Measurements from ENCODE around the gene ZRSR2.
"Not testable (repeated sequence)": the region's sequence is repeated elsewhere in the genome, so short reads cannot be mapped to it uniquely, and the experiment has no call there.

The ZRSR2 gene

DNA sequence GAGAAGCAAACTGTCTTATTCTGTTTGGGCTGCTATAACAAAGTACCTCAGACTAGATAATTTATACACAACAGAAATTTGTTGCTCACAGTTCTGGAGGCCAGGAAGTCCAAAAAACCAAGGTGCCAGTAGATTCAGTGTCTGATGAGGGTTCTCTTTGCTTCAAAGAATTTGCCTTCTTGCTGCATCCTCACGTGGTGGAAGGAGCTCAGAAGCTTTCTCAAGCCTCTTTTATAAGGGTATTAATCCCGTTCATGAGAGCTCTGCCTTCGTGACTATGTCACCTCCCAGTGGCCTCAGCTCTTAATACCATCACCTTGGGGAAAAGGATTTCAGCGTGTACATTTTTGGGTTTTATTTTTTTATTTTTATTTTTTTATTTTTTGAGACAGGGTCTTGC, 32.1 kb upstream of the ZRSR2 start:
- Histone ChIP-seq H3K4me3 (ENCODE audit: low read length, poor library complexity, severe bottlenecking) (no peak overlapping the region), H3K4me1 (ENCODE audit: insufficient read depth, low read length, poor library complexity, severe bottlenecking) (peaks cover 25% of the 10 kb centered on the region), H3K36me3 (ENCODE audit: insufficient read depth, low read length) (no peaks in the 10 kb centered on the region), H3K4me2 (ENCODE audit: low read depth, low read length, poor library complexity, severe bottlenecking) (peak overlapping the region; percentile 40), H3K9ac (ENCODE audit: low read depth, low read length, poor library complexity, severe bottlenecking) (peak overlapping the region; percentile 30), H3K9me3 (ENCODE audit: insufficient read depth, low read depth, low read length) (no peaks in the 10 kb centered on the region), H3K27me3 (ENCODE audit: insufficient read depth, low read length, poor library complexity, severe bottlenecking) (no peaks in the 10 kb centered on the region), H3K9me2 (replicated peaks; ENCODE audit: low read depth, low read length) (no peaks in the 10 kb centered on the region), H4K20me1 (ENCODE audit: insufficient read depth, low read length, poor library complexity, severe bottlenecking) (no peaks in the 10 kb centered on the region), H3F3A (ENCODE audit: low read depth) (no peaks in the 10 kb centered on the region), H2AFZ (ENCODE audit: low read length) (no peak overlapping the region), H3K79me2 (ENCODE audit: insufficient read depth, low read length) (peaks cover 25% of the 10 kb centered on the region; the same call in 1 of the 2 replicates)
- TF ChIP-seq, protein P1, sequence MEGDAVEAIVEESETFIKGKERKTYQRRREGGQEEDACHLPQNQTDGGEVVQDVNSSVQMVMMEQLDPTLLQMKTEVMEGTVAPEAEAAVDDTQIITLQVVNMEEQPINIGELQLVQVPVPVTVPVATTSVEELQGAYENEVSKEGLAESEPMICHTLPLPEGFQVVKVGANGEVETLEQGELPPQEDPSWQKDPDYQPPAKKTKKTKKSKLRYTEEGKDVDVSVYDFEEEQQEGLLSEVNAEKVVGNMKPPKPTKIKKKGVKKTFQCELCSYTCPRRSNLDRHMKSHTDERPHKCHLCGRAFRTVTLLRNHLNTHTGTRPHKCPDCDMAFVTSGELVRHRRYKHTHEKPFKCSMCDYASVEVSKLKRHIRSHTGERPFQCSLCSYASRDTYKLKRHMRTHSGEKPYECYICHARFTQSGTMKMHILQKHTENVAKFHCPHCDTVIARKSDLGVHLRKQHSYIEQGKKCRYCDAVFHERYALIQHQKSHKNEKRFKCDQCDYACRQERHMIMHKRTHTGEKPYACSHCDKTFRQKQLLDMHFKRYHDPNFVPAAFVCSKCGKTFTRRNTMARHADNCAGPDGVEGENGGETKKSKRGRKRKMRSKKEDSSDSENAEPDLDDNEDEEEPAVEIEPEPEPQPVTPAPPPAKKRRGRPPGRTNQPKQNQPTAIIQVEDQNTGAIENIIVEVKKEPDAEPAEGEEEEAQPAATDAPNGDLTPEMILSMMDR (conservative IDR thresholded peaks at IDR 0.05; ENCODE audit: low read length) = peak; percentile 32; the same call in 1 of the 2 replicates
- no peak for TF ChIP-seq EZH2phosphoT487 (IDR thresholded peaks at IDR 0.05; ENCODE audit: borderline replicate concordance)

DNA sequence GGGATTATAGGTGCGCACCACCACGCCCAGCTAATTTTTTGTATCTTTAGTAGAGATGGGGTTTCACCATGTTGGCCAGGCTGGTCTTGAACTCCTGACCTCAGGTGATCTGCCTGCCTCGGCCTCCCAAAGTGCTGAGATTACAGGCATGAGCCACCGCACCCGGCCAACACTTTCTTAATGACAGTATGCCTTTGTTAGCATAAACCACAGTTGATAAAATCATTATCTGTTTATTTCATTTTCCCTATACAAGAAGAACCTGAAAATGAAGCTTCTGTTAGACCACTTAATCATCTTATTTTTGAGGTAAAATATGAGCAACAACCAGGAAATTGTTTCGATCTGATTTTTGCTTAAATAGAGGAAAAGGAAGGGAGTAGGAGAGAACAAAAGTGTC, 30.4 kb upstream of the ZRSR2 start:
- Histone ChIP-seq H3K4me1 (ENCODE audit: insufficient read depth, low read length, poor library complexity, severe bottlenecking) (peaks cover 13% of the 10 kb centered on the region), H3K79me2 (ENCODE audit: insufficient read depth, low read length) (peaks cover 12% of the 10 kb centered on the region; the same call in 1 of the 2 replicates)
- not testable (repeated sequence) for H2AFZ ChIP-seq (ENCODE audit: low read length); H3K36me3 ChIP-seq (ENCODE audit: insufficient read depth, low read length); H3K9ac ChIP-seq (ENCODE audit: low read depth, low read length, poor library complexity, severe bottlenecking); H4K20me1 ChIP-seq (ENCODE audit: insufficient read depth, low read length, poor library complexity, severe bottlenecking); H3K9me2 ChIP-seq (replicated peaks; ENCODE audit: low read depth, low read length); H3F3A ChIP-seq (ENCODE audit: low read depth); H3K4me2 ChIP-seq (ENCODE audit: low read depth, low read length, poor library complexity, severe bottlenecking); H3K9me3 ChIP-seq (ENCODE audit: insufficient read depth, low read depth, low read length); H3K4me3 ChIP-seq (ENCODE audit: low read length, poor library complexity, severe bottlenecking); H3K27me3 ChIP-seq (ENCODE audit: insufficient read depth, low read length, poor library complexity, severe bottlenecking)

DNA sequence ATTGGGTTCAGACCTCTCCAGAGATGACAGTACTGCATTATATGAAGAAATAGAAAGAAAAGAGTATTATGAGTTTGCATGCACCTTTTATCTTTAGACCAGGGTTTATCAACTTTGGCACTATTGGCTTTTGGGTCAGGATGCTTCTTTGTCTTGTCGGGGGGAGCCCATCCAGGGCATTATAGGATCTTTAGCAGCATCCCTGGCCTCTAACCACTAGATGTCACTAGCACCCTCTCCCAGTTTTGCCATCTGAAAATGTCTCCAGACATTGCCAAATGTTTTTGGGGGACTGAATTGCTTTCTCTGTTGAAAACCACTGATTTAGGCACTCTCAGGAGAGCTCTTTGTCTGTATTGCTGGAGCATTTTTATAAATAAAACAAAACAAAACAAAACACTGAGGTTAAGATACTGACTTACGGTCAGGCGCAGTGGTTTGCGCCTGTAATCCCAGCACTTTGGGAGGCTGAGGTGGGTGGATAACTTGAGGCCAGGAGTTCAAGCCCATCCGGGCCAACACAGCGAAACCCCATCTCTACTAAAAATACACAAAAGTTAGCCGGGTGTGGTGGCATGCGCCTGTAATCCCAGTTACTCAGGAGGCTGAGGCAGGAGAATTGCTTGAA, 28.6 kb upstream of the ZRSR2 start:
- TF ChIP-seq, protein P1 (conservative IDR thresholded peaks at IDR 0.05; ENCODE audit: low read length) = peak; percentile 63
- no peak for TF ChIP-seq EZH2phosphoT487 (IDR thresholded peaks at IDR 0.05; ENCODE audit: borderline replicate concordance)
- Histone ChIP-seq H3K27me3 (ENCODE audit: insufficient read depth, low read length, poor library complexity, severe bottlenecking) (no peaks in the 10 kb centered on the region), H3K4me2 (ENCODE audit: low read depth, low read length, poor library complexity, severe bottlenecking) (no peak overlapping the region), H3K79me2 (ENCODE audit: insufficient read depth, low read length) (no peaks in the 10 kb centered on the region), H4K20me1 (ENCODE audit: insufficient read depth, low read length, poor library complexity, severe bottlenecking) (no peaks in the 10 kb centered on the region), H3K9me2 (replicated peaks; ENCODE audit: low read depth, low read length) (no peaks in the 10 kb centered on the region), H3K9me3 (ENCODE audit: insufficient read depth, low read depth, low read length) (no peaks in the 10 kb centered on the region), H3K36me3 (ENCODE audit: insufficient read depth, low read length) (no peaks in the 10 kb centered on the region), H3K4me1 (ENCODE audit: insufficient read depth, low read length, poor library complexity, severe bottlenecking) (peaks cover 7% of the 10 kb centered on the region), H3K9ac (ENCODE audit: low read depth, low read length, poor library complexity, severe bottlenecking) (peak overlapping the region; percentile 22), H2AFZ (ENCODE audit: low read length) (no peak overlapping the region), H3F3A (ENCODE audit: low read depth) (no peaks in the 10 kb centered on the region), H3K4me3 (ENCODE audit: low read length, poor library complexity, severe bottlenecking) (no peak overlapping the region)

Data from Loucy (cell line).